DND-41 (cell line): ENCODE measurements around the gene RXYLT1.

Experiments used
- EZH2 ChIP-seq: IDR thresholded peaks from 3 replicates; pipeline ENCODE4 v1.6.1; 2012; ENCODE audit warnings: borderline replicate concordance, low read depth, mild to moderate bottlenecking, moderate library complexity, low read length, inconsistent platforms; ENCODE audit not compliant: severe bottlenecking
- TF ChIP-seq, protein P1 (sequence below): IDR thresholded peaks from 2 replicates; pipeline ENCODE4 v1.5.1; 2012; ENCODE audit warnings: borderline replicate concordance, low read length, moderate library complexity, mild to moderate bottlenecking; ENCODE audit not compliant: poor library complexity, severe bottlenecking; ENCODE audit errors: extremely low read depth

DNA sequence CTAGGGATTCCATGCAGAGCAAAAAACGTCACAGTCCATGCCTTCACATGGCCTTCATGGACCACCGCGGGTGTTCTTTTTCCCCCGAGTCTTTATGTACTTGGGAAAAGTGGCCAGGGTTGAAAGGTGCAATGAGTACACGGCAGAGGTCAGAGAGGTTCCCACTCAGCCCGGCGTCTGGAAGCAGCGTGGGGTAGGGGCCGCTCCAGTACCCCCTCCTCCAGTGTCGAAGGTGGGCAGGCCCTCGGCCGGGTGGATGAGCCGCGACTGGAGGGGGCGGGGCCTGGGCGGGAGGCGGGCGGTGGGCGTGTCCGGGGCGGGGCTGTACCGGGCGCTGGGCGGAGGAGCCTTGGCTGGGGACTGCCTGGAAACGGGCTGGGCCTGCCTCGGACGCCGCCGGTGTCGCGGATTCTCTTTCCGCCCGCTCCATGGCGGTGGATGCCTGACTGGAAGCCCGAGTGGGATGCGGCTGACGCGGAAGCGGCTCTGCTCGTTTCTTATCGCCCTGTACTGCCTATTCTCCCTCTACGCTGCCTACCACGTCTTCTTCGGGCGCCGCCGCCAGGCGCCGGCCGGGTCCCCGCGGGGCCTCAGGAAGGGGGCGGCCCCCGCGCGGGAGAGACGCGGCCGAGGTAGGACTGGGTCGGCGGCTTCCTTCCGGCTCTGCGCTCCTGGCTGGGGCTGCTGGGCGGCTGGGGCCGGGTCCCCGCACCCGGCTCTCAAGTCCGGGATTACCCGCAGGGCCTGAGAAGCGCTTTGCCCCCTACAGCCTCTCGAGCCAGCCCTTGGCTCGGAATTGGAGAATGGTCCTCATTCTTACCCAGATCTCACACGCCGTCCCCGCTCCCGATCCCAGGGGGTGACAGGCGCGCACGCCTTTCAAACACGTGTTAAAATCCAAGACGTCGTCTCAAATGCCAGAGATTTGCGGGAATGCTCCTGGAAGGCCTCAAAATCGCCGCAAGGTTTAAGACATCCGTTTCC lies at the start of gene RXYLT1:
- TF ChIP-seq, protein P1, sequence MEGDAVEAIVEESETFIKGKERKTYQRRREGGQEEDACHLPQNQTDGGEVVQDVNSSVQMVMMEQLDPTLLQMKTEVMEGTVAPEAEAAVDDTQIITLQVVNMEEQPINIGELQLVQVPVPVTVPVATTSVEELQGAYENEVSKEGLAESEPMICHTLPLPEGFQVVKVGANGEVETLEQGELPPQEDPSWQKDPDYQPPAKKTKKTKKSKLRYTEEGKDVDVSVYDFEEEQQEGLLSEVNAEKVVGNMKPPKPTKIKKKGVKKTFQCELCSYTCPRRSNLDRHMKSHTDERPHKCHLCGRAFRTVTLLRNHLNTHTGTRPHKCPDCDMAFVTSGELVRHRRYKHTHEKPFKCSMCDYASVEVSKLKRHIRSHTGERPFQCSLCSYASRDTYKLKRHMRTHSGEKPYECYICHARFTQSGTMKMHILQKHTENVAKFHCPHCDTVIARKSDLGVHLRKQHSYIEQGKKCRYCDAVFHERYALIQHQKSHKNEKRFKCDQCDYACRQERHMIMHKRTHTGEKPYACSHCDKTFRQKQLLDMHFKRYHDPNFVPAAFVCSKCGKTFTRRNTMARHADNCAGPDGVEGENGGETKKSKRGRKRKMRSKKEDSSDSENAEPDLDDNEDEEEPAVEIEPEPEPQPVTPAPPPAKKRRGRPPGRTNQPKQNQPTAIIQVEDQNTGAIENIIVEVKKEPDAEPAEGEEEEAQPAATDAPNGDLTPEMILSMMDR: no peak
- no peak for TF ChIP-seq EZH2
